Mesendoderm (in vitro differentiated cells): ENCODE results near the gene HRH2.

Source experiments
- DNase-seq: peaks from one replicate; pipeline ENCODE4 v3.0.0; 2013
- H2AK5ac ChIP-seq: 2 replicates; pipeline ENCODE4 v1.6.1; 2013; ENCODE audit warnings: low read length, inconsistent platforms
- H2BK120ac ChIP-seq: 2 replicates; pipeline ENCODE4 v1.6.1; 2013; ENCODE audit warnings: low read depth, mild to moderate bottlenecking, low read length, moderate library complexity, mixed read lengths
- H2BK15ac ChIP-seq: replicated peaks from 2 replicates; pipeline ENCODE4 v1.6.1; 2013; ENCODE audit warnings: low read depth, mild to moderate bottlenecking, moderate library complexity
- H2BK5ac ChIP-seq: 2 replicates; pipeline ENCODE4 v1.6.1; 2013; ENCODE audit warnings: low read length, inconsistent platforms
- H3K18ac ChIP-seq: 2 replicates; pipeline ENCODE4 v1.6.1; 2013; ENCODE audit warnings: mild to moderate bottlenecking, low read length, mixed read lengths
- H3K23ac ChIP-seq: one replicate; pipeline ENCODE4 v1.6.1; 2013; ENCODE audit warnings: low read length
- H3K27ac ChIP-seq: 2 replicates; pipeline ENCODE4 v1.5.1; 2013; ENCODE audit warnings: low read depth, mild to moderate bottlenecking, inconsistent platforms, low read length, moderate library complexity
- H3K27me3 ChIP-seq: 2 replicates; pipeline ENCODE4 v1.6.1; 2013; ENCODE audit warnings: low read length, control low read depth, mild to moderate bottlenecking, inconsistent platforms; ENCODE audit not compliant: insufficient read depth, poor library complexity
- H3K36me3 ChIP-seq: 2 replicates; pipeline ENCODE4 v1.6.1; 2013; ENCODE audit warnings: low read length, inconsistent platforms; ENCODE audit not compliant: control insufficient read depth, insufficient read depth
- H3K4ac ChIP-seq: one replicate; pipeline ENCODE4 v1.6.1; 2013; ENCODE audit warnings: low read depth, mild to moderate bottlenecking, low read length, moderate library complexity
- H3K4me1 ChIP-seq: 2 replicates; pipeline ENCODE4 v1.6.1; 2013; ENCODE audit warnings: low read depth, low read length, inconsistent platforms; ENCODE audit not compliant: control insufficient read depth
- H3K4me2 ChIP-seq: 2 replicates; pipeline ENCODE4 v1.6.1; 2013; ENCODE audit warnings: low read length
- H3K4me3 ChIP-seq: 2 replicates; pipeline ENCODE4 v1.5.1; 2013; ENCODE audit warnings: mild to moderate bottlenecking, low read length
- H3K56ac ChIP-seq: one replicate; pipeline ENCODE4 v1.6.1; 2013; ENCODE audit warnings: low read length
- H3K79me1 ChIP-seq: 2 replicates; pipeline ENCODE4 v1.6.1; 2013; ENCODE audit warnings: low read length, inconsistent platforms
- H3K79me2 ChIP-seq: 2 replicates; pipeline ENCODE4 v1.6.1; 2013; ENCODE audit warnings: mild to moderate bottlenecking, low read length; ENCODE audit not compliant: control insufficient read depth, insufficient read depth
- H3K9ac ChIP-seq: 2 replicates; pipeline ENCODE4 v1.6.1; 2013; ENCODE audit warnings: low read length, inconsistent platforms
- H4K5ac ChIP-seq: one replicate; pipeline ENCODE4 v1.6.1; 2013; ENCODE audit warnings: low read length
- H4K8ac ChIP-seq: one replicate; pipeline ENCODE4 v1.6.1; 2013; ENCODE audit warnings: low read depth, mild to moderate bottlenecking, control low read depth, low read length, moderate library complexity
- WGBS: extraction: QIAGEN DNeasy Blood & Tissue Kit; methylation state at CpG from one replicate; pipeline ENCODE4 v1.1.7; 2013; ENCODE audit warnings: low lambda C conversion rate, missing lambda C conversion rate; ENCODE audit not compliant: insufficient coverage; ENCODE audit errors: extremely low coverage; 5-methylcytosine and 5-hydroxymethylcytosine counted together

The HRH2 gene

DNA sequence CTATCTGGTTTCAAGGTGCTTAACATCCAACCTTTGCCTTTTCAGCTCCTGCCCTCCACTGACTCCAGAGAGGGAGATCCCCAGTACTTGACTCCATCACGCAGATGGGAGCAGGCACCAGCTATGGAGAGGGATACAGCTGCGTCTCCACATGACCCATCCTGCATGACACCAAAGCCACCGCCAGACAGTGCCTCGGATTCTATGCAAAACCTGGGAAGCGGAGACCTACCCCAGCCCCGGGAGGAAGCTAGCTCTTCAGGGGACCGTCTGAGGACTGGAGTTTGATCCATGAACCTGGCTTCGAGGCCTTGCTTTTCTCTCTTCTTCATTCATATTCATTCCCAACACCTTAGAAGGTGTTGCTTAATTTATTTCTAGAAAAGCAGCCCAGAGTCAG, 24.8 kb downstream of the HRH2 start:
- no peak overlapping the region for H3K56ac ChIP-seq
- H4K5ac ChIP-seq, result no peak overlapping the region
- H2AK5ac ChIP-seq, result no peak overlapping the region
- no peak overlapping the region for H2BK5ac ChIP-seq
- no peak overlapping the region for H3K27ac ChIP-seq
- H3K4me3 ChIP-seq, result no peak overlapping the region
- H2BK15ac ChIP-seq, result no peak overlapping the region
- H3K79me1 ChIP-seq, result no peaks in the 10 kb centered on the region
- H3K4me2 ChIP-seq, result no peak overlapping the region
- H3K36me3 ChIP-seq, result no peaks in the 10 kb centered on the region
- H3K79me2 ChIP-seq, result no peaks in the 10 kb centered on the region
- no peaks in the 10 kb centered on the region for H3K4me1 ChIP-seq
- H3K27me3 ChIP-seq, result no peaks in the 10 kb centered on the region
- H3K23ac ChIP-seq, result no peak overlapping the region
- no peak overlapping the region for H2BK120ac ChIP-seq
- no peak overlapping the region for H3K9ac ChIP-seq
- no peak overlapping the region for H3K4ac ChIP-seq
- DNase-seq, result no peak
- H3K18ac ChIP-seq, result no peak overlapping the region
- no peak overlapping the region for H4K8ac ChIP-seq
- no CpG with 5 or more reads among the region's 8 CpGs for WGBS

DNA sequence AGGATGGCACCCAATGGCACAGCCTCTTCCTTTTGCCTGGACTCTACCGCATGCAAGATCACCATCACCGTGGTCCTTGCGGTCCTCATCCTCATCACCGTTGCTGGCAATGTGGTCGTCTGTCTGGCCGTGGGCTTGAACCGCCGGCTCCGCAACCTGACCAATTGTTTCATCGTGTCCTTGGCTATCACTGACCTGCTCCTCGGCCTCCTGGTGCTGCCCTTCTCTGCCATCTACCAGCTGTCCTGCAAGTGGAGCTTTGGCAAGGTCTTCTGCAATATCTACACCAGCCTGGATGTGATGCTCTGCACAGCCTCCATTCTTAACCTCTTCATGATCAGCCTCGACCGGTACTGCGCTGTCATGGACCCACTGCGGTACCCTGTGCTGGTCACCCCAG, 25.4 kb downstream of the HRH2 start:
- Histone ChIP-seq H3K4me2 (no peak overlapping the region), H2BK120ac (no peak overlapping the region), H2AK5ac (no peak overlapping the region), H3K18ac (no peak overlapping the region), H3K79me2 (no peaks in the 10 kb centered on the region), H3K9ac (no peak overlapping the region), H4K8ac (no peak overlapping the region), H3K27me3 (no peaks in the 10 kb centered on the region), H3K56ac (no peak overlapping the region), H3K79me1 (no peaks in the 10 kb centered on the region), H3K4me1 (peaks cover 2% of the 10 kb centered on the region), H4K5ac (no peak overlapping the region), H2BK15ac (no peak overlapping the region), H3K36me3 (no peaks in the 10 kb centered on the region), H3K4ac (no peak overlapping the region), H2BK5ac (no peak overlapping the region), H3K4me3 (no peak overlapping the region), H3K27ac (no peak overlapping the region), H3K23ac (no peak overlapping the region)
- WGBS, result no CpG with 5 or more reads among the region's 15 CpGs
- DNase-seq, result no peak

DNA sequence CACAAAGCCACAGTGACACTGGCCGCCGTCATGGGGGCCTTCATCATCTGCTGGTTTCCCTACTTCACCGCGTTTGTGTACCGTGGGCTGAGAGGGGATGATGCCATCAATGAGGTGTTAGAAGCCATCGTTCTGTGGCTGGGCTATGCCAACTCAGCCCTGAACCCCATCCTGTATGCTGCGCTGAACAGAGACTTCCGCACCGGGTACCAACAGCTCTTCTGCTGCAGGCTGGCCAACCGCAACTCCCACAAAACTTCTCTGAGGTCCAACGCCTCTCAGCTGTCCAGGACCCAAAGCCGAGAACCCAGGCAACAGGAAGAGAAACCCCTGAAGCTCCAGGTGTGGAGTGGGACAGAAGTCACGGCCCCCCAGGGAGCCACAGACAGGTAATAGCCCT, 26.1 kb downstream of the HRH2 start:
- no peak overlapping the region for H3K27ac ChIP-seq
- no peaks in the 10 kb centered on the region for H3K79me1 ChIP-seq
- H4K8ac ChIP-seq, result no peak overlapping the region
- no peak overlapping the region for H4K5ac ChIP-seq
- DNase-seq, result no peak
- no peak overlapping the region for H3K4me3 ChIP-seq
- no peak overlapping the region for H3K18ac ChIP-seq
- H2BK5ac ChIP-seq, result no peak overlapping the region
- no peak overlapping the region for H3K4ac ChIP-seq
- H3K27me3 ChIP-seq, result no peaks in the 10 kb centered on the region
- peaks cover 3% of the 10 kb centered on the region for H3K4me1 ChIP-seq
- H2BK120ac ChIP-seq, result no peak overlapping the region
- H3K23ac ChIP-seq, result no peak overlapping the region
- H3K4me2 ChIP-seq, result no peak overlapping the region
- H3K79me2 ChIP-seq, result no peaks in the 10 kb centered on the region
- WGBS, result no CpG with 5 or more reads among the region's 13 CpGs
- H2BK15ac ChIP-seq, result no peak overlapping the region
- H3K36me3 ChIP-seq, result no peaks in the 10 kb centered on the region
- H3K9ac ChIP-seq, result no peak overlapping the region
- H3K56ac ChIP-seq, result no peak overlapping the region
- H2AK5ac ChIP-seq, result no peak overlapping the region

DNA sequence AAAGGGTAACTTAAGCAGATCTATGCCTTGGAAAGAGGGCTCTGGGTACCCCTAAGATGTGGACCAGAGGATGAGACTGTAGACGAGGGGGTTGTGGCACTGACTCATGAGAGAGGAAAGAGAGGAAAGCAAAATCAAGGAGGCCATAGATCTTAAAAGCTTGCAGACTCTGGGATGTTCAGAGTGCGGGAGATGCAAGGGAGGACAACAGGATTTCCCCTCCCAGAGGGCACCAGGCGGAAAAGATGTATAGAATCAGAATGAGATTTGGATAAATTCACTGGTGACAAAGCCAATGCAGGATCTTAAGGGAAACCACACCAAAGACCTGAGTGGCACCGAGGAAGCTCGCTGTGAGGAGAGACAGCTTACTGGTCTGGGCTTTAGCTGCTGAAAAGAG, 27.1 kb downstream of the HRH2 start:
- no CpG with 5 or more reads among the region's 5 CpGs for WGBS

DNA sequence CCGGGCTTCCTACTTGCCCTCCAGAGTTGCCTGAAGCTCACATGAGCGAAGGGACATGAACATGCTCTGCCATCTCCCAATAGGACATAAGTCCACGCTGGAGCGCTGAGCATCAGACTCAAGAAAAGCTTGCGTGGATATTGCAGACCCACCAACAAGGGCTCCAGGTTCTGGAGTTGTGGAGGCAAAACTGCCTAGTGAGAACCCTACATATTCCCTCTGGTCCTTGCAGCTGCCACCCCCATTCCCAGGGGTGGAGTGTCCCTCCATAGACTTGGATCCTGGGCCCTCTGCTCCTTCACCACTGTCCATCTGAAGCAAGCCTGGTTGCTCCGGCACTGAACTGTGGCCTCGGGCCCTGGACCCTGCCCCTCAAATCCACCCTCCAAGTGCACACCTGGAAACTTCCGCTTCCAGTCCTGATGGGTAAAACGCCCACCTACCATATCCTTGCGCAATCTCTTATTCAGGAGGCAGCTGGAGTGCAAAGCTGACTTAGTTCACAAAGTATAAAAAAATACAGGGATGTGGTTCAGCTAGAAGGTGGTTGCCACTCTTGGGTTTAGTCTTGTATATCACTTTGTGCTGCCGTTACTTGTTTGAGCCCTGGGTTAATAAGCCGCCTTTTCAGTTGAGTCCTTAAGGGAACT, 28.0 kb downstream of the HRH2 start:
- Histone ChIP-seq H3K79me1 (no peaks in the 10 kb centered on the region), H3K79me2 (no peaks in the 10 kb centered on the region), H4K5ac (no peak overlapping the region), H2BK120ac (no peak overlapping the region), H3K56ac (no peak overlapping the region), H3K27ac (no peak overlapping the region), H2AK5ac (no peak overlapping the region), H3K4me1 (peaks cover 8% of the 10 kb centered on the region), H3K27me3 (no peaks in the 10 kb centered on the region), H3K4me3 (no peak overlapping the region), H2BK15ac (no peak overlapping the region), H2BK5ac (no peak overlapping the region), H3K4ac (no peak overlapping the region), H3K9ac (no peak overlapping the region), H3K36me3 (no peaks in the 10 kb centered on the region), H3K18ac (no peak overlapping the region), H3K4me2 (no peak overlapping the region), H3K23ac (no peak overlapping the region), H4K8ac (no peak overlapping the region)
- WGBS, result no CpG with 5 or more reads among the region's 12 CpGs
- no peak for DNase-seq

More for the DNA sequence above, 27.1 kb downstream of the HRH2 start:
- Histone ChIP-seq H3K4me2 (no peak overlapping the region), H2BK120ac (no peak overlapping the region), H3K18ac (no peak overlapping the region), H3K4ac (no peak overlapping the region), H3K23ac (no peak overlapping the region), H3K27me3 (no peaks in the 10 kb centered on the region), H4K5ac (no peak overlapping the region), H3K4me1 (peaks cover 8% of the 10 kb centered on the region), H3K27ac (no peak overlapping the region), H2BK5ac (no peak overlapping the region), H3K36me3 (no peaks in the 10 kb centered on the region), H3K79me2 (no peaks in the 10 kb centered on the region), H2AK5ac (no peak overlapping the region), H4K8ac (no peak overlapping the region), H3K9ac (no peak overlapping the region), H3K56ac (no peak overlapping the region), H2BK15ac (no peak overlapping the region), H3K4me3 (no peak overlapping the region), H3K79me1 (no peaks in the 10 kb centered on the region)
- no peak for DNase-seq

DNA sequence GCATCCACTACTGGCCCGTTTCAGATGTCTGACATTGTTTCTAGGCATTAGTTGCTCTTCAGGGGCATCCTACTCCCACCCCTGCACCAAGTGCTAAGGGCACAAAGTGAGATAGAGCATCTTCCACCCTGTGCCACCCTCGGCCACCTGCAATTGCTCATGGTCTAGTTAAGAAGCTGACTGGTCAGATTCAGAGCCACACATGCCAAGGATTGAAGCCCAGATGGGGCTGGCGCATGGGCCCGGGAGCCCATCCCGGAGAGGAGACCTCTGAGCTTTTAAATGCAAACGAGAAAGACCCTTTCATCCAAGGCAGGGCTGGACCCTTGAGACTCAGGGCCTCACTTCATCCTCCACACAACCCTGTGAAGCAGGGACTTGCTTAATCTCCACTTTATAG, 28.5 kb downstream of the HRH2 start:
- no peak overlapping the region for H3K4ac ChIP-seq
- H4K8ac ChIP-seq, result no peak overlapping the region
- H3K79me1 ChIP-seq, result no peaks in the 10 kb centered on the region
- H3K27ac ChIP-seq, result no peak overlapping the region
- no peak overlapping the region for H3K23ac ChIP-seq
- no peak overlapping the region for H3K4me3 ChIP-seq
- H2BK120ac ChIP-seq, result no peak overlapping the region
- H3K4me2 ChIP-seq, result no peak overlapping the region
- H3K4me1 ChIP-seq, result peaks cover 8% of the 10 kb centered on the region
- H2AK5ac ChIP-seq, result no peak overlapping the region
- H3K56ac ChIP-seq, result no peak overlapping the region
- no peaks in the 10 kb centered on the region for H3K79me2 ChIP-seq
- H3K27me3 ChIP-seq, result no peaks in the 10 kb centered on the region
- no peak overlapping the region for H4K5ac ChIP-seq
- DNase-seq, result no peak
- WGBS, result no CpG with 5 or more reads among the region's 6 CpGs
- no peak overlapping the region for H3K18ac ChIP-seq
- no peak overlapping the region for H3K9ac ChIP-seq
- H3K36me3 ChIP-seq, result no peaks in the 10 kb centered on the region
- H2BK5ac ChIP-seq, result no peak overlapping the region
- no peak overlapping the region for H2BK15ac ChIP-seq
